Body of pancreas (tissue), 4 donors: ENCODE results near the gene NTSR2.

Experiments used
- CTCF ChIP-seq, 7 experiments: fragments of 450-650 bp in 4 of 7; fragments of 200-600 bp in 3 of 7; sonication (generic) in 3 of 7; IDR thresholded peaks; one replicate each; pipeline ENCODE4 v1.5.1; 2016 to 2019; ENCODE audit warnings: antibody characterized with exemption in 7 of 7
- POLR2A ChIP-seq, 3 donors: fragments of 450-650 bp; IDR thresholded peaks; one replicate each; pipeline ENCODE4 v1.6.1; 2016; ENCODE audit warnings: antibody characterized with exemption in 3 of 3, mild to moderate bottlenecking in 2 of 3

GRCh38 chr2:11636593-11637295 lies 33.3 kb downstream of the NTSR2 start:
- TF ChIP-seq CTCF (IDR thresholded peaks at IDR 0.05) (no peak), POLR2A (IDR thresholded peaks at IDR 0.05) (no peak)
